ENCODE measurements around the gene AHCY.

DNA sequence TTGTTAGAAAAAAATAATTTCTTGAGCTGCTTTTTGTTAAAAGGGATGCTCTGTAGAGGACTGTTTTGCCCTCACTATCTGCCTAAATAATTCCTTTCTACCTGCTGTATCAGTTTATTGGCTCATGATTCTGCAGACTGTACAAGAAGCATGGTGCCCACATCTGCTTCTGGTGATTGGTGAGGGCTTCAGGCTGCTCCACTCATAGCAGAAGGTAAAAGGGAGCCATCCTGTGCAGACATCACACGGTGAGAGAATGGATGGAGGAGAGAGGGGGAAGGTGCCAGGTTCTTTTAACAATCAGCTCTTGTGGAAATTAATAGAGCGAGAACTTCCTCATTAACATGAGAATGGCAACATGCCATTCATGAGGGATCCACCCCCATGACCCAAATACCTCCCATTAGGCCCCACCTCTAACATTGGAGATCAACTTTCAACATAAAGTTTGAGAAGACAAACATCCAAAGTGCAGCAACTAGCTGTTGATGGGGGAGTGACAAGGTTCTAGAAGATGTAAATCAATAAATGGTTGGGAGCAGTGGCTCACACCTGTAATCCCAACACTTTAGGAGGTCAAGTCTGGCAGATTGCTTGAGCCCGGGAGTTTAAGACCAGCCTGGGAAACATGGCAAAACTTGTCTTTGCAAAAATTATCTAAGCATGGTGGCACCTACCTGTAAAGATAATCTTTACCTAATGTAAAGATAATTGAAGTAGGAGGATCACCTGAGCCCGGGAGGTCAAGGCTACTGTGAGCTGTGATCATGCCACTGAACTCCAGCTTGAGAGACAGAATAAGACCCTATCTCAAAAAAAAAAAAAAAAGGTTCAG, 15.7 kb upstream of the AHCY start:
- TF ChIP-seq, protein P1, sequence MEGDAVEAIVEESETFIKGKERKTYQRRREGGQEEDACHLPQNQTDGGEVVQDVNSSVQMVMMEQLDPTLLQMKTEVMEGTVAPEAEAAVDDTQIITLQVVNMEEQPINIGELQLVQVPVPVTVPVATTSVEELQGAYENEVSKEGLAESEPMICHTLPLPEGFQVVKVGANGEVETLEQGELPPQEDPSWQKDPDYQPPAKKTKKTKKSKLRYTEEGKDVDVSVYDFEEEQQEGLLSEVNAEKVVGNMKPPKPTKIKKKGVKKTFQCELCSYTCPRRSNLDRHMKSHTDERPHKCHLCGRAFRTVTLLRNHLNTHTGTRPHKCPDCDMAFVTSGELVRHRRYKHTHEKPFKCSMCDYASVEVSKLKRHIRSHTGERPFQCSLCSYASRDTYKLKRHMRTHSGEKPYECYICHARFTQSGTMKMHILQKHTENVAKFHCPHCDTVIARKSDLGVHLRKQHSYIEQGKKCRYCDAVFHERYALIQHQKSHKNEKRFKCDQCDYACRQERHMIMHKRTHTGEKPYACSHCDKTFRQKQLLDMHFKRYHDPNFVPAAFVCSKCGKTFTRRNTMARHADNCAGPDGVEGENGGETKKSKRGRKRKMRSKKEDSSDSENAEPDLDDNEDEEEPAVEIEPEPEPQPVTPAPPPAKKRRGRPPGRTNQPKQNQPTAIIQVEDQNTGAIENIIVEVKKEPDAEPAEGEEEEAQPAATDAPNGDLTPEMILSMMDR (IDR thresholded peaks at IDR 0.05) = no peak
- no peak for TF ChIP-seq POLR2A (IDR thresholded peaks at IDR 0.05)
